CD4-positive, alpha-beta T cell treated with Interferon gamma for 1 hour (primary cell): ENCODE measurements around the gene PCBP4.
"Not testable (repeated sequence)": the region's sequence is repeated elsewhere in the genome, so short reads cannot be mapped to it uniquely, and the experiment has no call there.

Experiments
- DNase-seq: peaks from one replicate; pipeline ENCODE4 v3.0.0-alpha.2; 2020

PCBP4 gene

GRCh38 chr3:51937611-51938450 lies 29.4 kb downstream of the PCBP4 start:
- no peak for DNase-seq

- DNase-seq, result no peak
These were observed 30.2 kb downstream of the PCBP4 start for GRCh38 chr3:51937014-51937413.

GRCh38 chr3:51935886-51936755 lies 31.1 kb downstream of the PCBP4 start:
- DNase-seq, result no peak

GRCh38 chr3:51934991-51935885 lies 32.0 kb downstream of the PCBP4 start:
- DNase-seq, result no peak

- DNase-seq, result no peak
These were observed 33.0 kb downstream of the PCBP4 start for GRCh38 chr3:51934139-51934850.

- no peak for DNase-seq
These were observed 33.6 kb downstream of the PCBP4 start for GRCh38 chr3:51933471-51934138.

- DNase-seq, result no peak
These were observed 34.5 kb downstream of the PCBP4 start for GRCh38 chr3:51932471-51933370.

GRCh38 chr3:51931756-51932155 lies 35.5 kb downstream of the PCBP4 start:
- DNase-seq, result no peak

GRCh38 chr3:51930439-51930838 lies 36.8 kb downstream of the PCBP4 start:
- DNase-seq, result no peak

GRCh38 chr3:51929420-51930003 lies 37.7 kb downstream of the PCBP4 start:
- no peak for DNase-seq

- not testable (repeated sequence) for DNase-seq
These were observed 38.3 kb downstream of the PCBP4 start for GRCh38 chr3:51928981-51929380.

GRCh38 chr3:51928438-51928837 lies 38.8 kb downstream of the PCBP4 start:
- DNase-seq, result no peak

- DNase-seq, result no peak
These were observed 39.9 kb downstream of the PCBP4 start for GRCh38 chr3:51927061-51927977.

GRCh38 chr3:51921081-51921578 lies 46.1 kb downstream of the PCBP4 start:
- DNase-seq, result no peak

- no peak for DNase-seq
These were observed 50.8 kb downstream of the PCBP4 start for GRCh38 chr3:51916418-51916817.

GRCh38 chr3:51908026-51908425 lies 59.2 kb downstream of the PCBP4 start:
- DNase-seq, result no peak
